Renal cortical epithelial cell (primary cell): Measurements from ENCODE around the gene KRT1. TPM values are rescaled to one million over a fixed set of nuclear protein-coding genes. Genes with fewer than 3 reads are reported as not detected.
A peak's percentile ranks its signal among the peaks of the same experiment; 100 is the strongest.
"Not testable (repeated sequence)": the region's sequence is repeated elsewhere in the genome, so short reads cannot be mapped to it uniquely, and the experiment has no call there.

Experiments used
- DNase-seq: peaks from one replicate; pipeline ENCODE4 v3.0.0-alpha.2; 2011; ENCODE audit warnings: low read depth
- total RNA-seq: library from RNA; depleted of rRNA; stranded (reverse); fragments of >200 nt; gene quantifications from 2 replicates; pipeline ENCODE4 v1.2.3, GENCODE V29; 2014

Gene KRT1
- total RNA-seq, 1 donor from 2014 or later = not detected

DNA sequence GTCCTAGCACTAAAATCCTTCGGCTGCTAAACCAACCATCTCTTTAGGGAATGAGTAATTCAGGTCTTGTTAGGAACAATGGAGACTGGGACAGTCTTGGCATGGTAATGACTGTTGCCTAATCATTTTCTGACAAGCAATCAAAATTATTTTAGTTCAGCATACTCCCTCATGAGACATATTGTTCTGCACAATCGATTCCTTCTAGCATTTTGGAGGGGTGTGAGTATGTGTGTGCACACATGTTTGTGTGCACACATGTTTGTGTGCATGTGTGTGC is 2.1 kb upstream of the KRT1 start:
- DNase-seq = no peak

DNA sequence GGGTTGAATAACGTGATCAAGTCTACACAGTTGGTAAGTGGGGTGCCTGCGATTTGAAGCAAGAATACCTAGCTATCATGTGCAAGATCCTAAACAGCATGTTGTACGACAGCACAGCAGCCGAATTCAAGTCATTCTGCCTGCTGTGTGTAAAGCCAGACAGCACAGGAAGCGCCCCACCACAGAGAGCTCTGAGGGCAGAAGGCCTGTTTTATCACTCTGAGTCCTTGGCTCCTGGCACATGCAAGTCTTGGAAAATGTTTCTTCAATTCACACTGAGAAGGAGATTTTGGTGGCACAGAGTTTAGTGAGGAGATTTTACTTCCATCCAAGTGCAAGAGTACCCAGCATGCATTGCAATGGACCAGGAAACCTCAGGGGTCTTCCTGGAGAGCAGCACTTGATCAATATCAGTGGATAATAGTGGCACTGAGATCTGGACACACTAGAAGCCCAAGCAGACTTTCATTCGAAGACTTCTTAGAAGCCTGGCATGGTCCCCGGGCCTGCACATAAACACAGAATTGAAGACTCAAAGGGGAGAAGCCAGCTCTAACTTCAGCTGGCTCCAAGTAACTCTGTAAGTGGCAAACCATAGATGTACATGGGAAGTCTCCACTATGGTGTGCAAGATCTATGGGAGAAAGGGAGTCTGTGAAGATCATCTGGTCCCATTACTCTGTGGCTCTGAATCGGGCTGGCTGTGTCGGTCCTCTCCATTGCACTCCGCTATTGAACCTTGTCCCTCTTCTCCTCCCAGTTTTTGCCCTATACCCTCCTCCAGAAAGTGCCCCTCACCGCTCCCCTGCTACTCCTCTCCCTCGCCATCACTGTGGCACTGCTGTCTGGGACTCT is 1.5 kb upstream of the KRT1 start:
- no peak for DNase-seq

DNA sequence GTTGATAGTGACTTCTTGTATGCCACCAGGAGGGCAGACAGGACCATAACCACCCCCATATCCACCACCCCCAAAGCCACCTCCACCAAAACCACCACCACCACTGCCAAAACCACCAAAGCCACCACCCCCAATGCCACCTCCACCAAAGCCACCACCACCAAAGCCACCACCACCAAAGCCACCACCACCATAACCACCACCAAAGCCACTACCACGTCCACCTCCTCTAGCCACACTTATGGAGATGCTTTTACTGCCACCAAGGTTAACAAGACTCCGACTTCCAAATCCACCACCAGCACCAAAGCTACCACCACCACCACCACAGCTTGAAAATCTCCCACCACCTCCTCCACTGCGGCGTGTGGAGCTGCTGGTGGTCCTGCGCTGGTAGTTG is 332 bp downstream of the KRT1 start:
- no peak for DNase-seq

DNA sequence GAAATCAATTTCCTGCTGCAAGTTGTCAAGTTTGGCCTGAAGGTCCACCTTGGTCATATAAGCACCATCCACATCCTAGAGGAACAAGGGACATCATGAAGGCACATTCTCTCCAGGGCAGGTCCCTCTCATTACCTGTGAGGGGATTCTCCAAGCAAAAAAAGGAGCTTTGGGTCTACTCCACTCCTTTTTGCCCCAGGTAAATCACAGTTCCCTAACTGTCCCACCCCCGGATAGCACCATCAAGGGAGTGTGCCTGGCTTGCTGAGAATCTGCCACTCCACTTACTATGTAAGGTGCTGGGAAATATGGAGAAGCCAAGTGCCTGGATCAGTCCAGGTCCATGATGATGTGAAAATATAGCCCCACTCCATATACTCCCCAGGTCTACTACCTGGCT is 2.5 kb downstream of the KRT1 start:
- DNase-seq = no peak

DNA sequence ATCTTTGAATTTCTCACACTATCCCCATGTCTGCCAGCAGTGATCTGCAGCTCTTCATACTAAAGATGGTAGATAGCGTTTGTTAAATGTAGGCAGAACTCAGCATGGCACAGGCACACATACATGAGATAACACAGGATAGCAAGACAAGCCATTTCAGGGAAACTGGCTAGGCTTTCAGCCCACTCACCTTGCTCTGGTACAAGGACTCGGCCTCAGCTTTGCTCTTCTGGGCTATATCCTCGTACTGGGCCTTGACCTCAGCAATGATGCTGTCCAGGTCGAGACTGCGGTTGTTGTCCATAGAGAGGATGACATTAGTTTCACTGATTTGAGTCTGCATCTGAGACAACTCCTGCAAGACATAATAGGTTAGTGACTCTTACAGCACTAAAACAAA is 3.1 kb downstream of the KRT1 start:
- DNase-seq = no peak

DNA sequence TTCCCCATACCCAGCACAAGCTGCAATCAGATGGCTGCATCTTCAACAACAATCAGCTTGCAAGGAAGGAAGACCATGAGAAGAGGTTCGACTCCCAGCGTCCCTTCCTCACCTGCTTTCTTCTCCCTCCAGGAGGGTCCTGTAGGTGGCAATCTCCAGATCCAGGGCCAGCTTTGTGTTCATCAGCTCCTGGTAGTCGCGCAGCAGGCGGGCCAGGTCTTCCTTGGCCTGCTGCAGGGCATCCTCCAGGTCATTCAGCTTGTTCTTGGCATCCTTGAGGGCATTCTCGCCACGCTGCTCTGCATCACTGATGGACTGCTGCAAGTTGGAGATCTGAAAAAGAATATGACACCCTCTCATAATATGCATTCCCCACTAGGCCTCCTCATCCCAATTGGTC is 4.0 kb downstream of the KRT1 start:
- no peak for DNase-seq

DNA sequence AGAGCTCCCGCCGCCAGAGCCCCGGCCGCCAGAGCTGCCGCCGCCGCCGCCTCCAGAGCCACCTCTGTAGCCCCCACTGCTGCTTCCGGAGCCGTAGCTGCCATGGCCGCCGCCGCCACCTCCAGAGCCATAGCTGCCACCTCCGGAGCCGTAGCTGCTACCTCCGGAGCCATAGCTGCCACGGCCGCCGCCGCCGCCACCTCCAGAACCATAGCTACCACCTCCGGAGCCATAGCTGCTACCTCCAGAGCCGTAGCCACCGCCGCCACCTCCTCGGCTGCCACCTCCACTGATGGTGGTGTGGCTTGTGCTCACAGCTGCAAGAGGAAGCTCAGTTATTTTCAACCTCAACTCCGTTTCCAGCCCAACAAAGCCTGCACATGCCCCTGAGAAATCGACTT is 4.9 kb downstream of the KRT1 start:
- DNase-seq = no peak

DNA sequence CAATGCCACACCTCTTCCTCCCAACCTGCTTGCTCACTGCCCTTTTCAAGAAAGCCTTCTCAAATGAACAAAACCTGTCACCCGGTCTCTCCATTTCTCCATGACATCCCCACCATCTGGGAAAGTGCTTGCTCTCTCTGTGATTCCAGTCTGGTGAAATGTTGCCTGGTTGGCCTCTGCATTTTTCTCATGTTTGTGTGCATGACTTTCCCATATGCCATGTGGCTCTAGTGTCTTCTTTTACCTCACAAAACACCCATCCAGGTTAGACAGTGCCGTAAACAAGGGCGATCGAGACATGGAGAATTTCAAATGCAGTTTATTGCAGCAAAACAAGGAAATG is 5.8 kb downstream of the KRT1 start:
- no peak for DNase-seq

DNA sequence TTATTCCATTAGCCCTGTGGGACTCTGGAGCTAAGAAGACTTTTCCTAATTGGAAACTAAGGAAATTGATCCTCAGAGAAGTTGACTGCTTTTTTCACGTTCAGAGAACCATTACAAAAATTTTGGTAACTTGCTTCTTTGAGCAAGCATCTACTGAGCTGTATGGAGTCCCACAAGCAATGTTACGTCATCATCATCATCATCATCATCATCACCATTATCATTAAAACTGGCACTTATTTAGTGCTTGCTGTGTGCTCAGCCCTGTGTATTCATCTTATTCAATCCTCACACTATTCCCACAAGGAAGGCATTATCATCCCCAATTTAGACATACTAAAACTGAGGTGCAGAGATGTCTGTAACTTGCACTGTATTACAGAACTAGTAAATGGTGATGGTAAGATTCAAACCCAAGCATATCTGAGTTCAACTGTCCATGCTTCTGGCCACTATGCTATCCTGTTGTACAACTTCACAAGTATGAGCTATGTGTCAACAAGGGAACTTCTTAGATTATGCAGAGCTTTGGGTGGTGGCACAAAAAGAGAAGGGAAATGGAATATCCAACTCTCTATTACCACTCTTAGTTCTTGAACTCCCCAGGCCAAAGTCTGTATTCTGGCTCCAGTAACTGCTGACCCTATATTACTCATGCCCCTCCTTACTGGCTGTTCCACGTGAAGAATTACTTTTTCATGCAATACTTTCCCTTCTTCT is 6.3 kb downstream of the KRT1 start:
- no peak for DNase-seq

DNA sequence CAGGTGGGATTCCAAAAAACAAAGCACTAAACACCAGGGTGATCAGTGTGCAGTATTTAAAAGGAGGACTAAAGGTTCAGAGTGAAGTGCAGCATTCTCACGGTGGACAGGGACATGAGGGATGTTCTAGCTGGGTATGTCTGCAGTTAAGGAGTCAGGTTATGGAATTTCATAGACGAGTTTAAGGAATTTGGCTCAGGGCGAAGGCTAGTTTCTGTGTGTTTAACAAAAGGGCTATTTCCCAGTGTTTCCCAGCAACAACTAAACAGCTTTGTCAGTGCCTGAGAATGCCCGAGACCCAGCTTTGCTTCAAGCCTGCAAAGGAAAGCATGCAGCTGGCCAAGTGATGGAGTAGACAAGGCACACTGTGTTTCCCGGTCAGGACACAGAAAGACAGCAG is 7.0 kb downstream of the KRT1 start:
- DNase-seq = no peak

DNA sequence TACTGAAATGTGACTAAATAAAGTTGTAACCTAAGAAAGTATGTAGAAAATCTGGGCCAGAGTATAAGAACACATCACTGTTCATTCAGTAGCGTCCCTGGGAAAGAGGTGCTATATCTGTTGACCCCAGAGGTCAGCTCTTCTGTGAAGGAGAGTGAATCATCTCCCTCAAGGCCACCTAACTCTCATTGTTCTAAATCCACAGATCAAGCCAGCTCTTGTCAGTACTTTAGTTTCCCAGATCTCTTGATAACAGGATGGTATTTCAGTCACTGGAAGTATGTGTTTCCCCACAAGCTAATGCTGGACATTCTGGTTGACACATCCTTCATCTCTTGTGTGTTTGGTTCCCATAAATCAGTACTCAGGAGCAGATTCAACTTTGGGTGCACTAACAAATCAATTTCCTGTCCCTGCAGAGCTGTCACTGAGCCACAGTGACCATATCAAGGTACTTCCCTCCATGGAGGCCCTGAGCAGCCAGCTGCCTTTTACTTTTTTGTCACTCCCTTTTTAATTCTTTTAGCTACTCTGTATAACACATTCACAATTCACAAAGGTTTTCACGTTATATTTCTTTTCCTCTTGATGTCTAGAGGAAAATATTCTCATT is 7.8 kb downstream of the KRT1 start:
- DNase-seq = peak; percentile 48

DNA sequence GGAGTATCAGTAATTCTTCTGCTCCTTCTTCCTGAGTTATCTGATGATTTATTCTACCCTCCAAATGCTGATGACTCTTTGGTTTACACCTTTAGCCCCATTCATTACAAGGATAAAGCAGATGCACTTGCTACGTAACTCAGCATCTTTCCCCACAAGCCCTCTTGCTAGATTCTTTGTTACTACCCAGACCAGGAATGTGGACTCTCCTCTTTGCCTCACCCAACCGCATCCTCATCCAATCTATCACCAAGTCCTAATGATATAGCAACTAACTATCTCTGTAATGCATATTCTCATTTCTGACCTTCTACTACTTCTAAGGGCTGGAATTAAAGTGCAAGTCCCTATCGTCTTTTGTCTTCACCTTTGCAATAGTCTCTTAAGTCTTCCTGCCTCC is 9.2 kb downstream of the KRT1 start:
- DNase-seq = no peak

DNA sequence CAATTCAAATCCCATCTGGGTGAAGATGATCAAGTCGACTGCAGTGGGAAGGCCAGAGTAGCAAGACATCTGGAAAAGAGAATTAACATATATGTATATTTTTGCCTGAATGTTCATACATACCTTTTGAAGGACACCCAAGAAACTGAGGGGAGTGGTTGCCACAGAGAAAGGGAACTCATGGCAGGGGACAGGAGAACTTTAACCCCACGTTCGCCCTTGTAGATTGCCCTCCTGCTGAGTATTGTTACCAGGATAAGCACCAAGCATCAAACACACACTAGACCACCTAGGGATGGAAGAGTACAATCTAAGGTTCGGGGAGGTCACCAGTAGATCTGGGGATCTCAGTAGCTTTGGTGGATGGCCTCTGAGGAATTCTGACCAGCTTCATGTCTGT is 9.7 kb downstream of the KRT1 start:
- DNase-seq = no peak

DNA sequence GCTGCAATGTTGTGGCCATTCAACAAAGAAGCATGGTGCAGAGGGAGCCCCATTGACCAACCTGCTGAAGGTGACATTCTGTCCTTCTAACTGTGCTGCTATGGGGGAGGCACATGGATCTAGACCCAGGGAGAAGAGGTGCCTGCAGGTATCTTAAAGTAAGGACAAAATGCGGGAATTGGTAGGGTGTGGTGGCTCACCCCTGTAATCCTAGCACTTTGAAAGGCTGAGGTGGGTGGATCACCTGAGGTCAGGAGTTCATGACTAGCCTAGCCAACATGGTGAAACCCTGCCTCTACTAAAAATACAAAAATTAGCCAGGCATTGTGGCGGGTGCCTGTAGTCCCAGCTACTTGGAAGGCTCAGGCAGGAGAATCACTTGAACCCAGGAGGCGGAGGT is 10.3 kb downstream of the KRT1 start:
- not testable (repeated sequence) for DNase-seq

DNA sequence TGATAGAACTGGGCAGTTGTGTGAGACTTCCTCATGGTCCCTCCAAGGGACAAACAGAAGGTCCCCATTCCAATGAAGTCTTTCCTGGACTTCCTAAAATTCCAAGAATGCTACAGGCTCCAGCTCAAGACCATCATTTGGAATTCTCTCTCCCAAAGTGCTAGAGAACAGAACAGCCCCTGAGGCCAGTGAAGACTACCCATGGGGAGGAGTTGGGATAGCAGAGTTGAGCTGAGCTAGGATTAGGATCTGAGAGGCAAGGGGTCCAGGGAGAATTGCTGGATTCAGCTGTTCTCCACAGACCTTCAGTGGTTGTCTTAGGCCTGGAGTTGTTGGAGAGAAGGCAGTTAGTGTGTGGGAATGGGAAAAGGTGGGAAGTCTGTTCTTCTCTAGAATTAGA is 10.8 kb downstream of the KRT1 start:
- no peak for DNase-seq

DNA sequence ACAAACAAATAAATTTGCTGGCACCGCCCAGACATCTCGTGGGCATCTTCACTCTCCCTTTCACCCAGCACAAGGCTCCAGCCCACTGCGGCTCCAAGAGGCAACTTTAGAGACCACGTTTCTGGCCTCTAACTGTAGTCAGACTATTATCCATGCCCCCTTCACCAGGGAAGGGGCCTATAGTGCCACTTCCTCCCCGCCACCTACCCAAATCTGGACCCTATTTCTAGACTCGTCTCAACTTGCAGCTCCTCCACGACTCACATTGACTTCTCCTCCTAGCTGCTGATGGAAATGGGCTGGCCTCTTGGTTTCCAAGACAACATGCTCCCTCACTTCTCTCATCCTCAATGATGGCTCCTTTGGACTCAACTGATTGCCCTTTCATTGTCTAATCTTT is 12.3 kb downstream of the KRT1 start:
- no peak for DNase-seq

DNA sequence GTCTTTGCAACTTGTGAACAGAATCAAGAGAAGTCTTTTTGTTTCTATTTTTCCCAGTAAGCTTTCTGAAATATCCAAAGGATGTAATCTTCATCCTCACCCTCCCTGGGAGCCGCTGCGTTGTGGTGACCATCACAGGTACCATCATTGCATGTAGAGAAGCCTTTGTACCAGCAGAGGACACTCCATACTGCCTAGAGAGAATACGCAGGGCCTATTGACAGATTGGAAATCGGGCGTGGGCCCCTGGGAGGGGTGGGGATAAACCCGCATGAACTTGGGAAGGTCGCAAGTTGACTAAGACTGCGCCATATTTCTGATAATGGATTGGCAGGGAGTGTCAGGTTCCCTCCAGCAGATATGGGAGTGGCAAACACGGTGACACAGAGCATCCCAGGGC is 12.7 kb downstream of the KRT1 start:
- no peak for DNase-seq

DNA sequence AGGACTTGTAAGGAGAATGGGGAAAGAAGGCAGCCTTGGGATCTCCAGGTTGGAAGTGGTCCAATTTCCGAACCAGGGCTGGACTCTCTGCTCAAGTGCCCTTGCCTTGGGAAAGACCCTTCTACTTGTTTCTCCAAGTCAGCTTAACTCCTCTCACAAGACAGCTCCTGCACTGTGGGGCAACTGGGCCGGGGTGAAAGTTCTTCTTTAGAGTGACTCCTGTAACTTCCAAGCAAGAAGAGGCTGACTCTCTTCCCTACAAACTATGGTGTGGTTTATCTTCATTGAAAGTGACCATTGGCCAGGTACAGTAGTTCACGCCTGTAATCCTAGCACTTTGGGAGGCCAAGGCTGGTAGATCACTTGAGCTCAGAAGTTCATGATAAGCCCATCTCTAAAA is 13.7 kb downstream of the KRT1 start:
- no peak for DNase-seq

DNA sequence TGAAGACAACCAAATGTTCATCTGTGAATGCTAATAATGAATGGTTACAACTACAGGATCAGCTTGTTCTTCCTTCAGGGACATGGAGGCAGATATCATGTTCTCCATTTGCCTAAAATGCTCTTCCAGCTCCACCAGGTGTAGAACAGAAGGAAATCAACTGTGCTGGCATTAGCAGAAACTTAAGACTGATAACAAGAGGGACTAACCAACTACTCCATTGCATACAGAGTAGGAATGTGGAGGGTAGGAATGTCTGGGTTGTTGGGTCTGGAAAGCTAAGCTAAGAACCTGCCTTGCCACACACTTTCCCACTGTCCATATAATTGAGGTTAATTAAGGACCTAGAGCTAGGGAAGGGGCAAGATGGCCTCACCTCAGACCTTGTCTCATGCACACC is 16.8 kb downstream of the KRT1 start:
- no peak for DNase-seq

DNA sequence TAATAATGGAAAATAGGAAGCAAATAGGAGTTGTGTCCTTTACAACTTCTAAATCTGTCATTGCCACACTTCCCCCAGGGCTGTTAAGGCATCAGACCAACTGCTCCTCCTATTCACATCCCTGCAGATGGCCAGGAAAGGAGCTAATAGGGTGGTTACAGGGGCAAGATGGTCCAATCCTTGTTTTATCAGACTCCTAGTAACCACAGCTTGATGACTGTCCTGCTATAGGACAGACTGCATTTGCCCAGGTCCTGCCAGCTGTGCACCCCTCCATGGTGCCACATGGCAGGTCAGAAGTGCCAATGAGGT is 17.3 kb downstream of the KRT1 start:
- DNase-seq = no peak

DNA sequence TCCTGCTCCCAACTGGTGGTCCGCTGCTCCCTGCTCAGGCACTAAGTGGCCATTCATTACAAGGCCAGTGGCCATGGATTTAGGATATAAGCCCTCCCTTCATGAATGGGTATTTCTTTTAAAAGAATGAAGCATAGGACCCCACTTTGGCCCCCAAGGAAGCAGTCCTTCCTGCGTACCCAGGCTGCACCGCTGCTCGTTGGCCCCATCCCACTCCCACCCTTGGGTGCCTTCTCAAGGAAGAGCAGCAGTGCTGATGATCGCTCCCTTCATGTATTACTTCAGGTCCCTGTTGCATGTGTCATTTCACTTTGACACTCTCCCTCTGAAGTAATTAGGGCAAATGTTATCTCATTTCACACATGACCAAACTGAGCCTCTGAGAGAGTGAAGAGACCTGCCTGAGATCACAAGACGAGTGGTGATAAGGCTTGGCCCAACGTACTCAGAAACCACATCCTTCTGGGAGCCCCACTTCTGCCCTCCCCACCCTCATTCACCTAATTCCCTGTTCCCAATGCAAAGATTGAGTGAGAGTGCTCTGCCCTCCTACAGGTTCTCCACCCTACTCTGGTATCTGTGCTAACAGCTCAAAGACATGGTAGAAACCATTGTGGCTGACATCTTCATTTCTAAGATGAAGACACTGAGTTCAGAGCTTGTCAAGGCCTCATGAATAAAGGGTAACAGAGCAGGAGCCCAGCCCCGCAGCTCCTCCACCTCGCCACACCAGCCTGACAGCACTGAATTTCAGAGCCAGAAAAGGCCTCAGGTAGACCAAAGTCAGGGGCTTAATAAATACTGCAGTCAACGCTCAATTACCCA is 17.9 kb downstream of the KRT1 start:
- no peak for DNase-seq

DNA sequence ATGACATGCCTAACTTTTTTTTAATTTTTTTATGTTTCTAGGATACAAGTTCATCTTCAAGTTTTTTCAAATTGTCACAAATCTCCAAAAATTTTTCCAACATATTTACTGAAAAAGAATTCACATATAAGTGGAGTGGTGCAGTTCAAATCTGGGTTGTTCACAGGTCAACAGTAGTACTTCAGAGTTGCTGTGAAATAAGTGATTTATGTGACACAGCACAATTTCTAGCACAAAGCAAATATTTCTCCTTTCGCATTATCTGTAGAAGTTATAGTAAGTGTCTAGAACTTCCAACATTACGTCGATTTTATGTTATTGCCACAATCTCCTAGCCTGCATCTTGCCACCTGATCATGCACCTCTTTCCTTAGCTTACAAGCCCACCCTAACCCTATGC is 18.5 kb downstream of the KRT1 start:
- no peak for DNase-seq
